PC-3 (cell line): Measurements from ENCODE around the gene MFSD6L.

Experiments
- CTCF ChIP-seq: fragments of 300-600 bp; sonication (generic); conservative IDR thresholded peaks from 2 replicates; pipeline ENCODE4 v1.5.1; 2017; ENCODE audit warnings: antibody characterized with exemption, low read depth, mild to moderate bottlenecking, low read length
- EZH2 ChIP-seq: fragments of 300-600 bp; sonication (generic); IDR thresholded peaks from one replicate; pipeline ENCODE4 v1.6.1; 2017; ENCODE audit warnings: antibody characterized with exemption, mild to moderate bottlenecking, low read length; ENCODE audit not compliant: unreplicated experiment
- EZH2phosphoT487 ChIP-seq: fragments of 300-600 bp; sonication (generic); IDR thresholded peaks from 2 replicates; pipeline ENCODE4 v1.6.1; 2018; ENCODE audit warnings: mild to moderate bottlenecking, antibody characterized with exemption, low read length, borderline replicate concordance

- TF ChIP-seq CTCF (no peak), EZH2phosphoT487 (no peak), EZH2 (no peak)
These were observed 22.9 kb downstream of the MFSD6L start for GRCh38 chr17:8776248-8776647.
